ENCODE results near the gene FMN2. TPM values are rescaled to one million over a fixed set of nuclear protein-coding genes. Genes with fewer than 3 reads are reported as not detected.

FMN2 gene
- total and polyA plus RNA-seq, 2 experiments from 2014 or later = 0.97 TPM; not detected in 1

DNA sequence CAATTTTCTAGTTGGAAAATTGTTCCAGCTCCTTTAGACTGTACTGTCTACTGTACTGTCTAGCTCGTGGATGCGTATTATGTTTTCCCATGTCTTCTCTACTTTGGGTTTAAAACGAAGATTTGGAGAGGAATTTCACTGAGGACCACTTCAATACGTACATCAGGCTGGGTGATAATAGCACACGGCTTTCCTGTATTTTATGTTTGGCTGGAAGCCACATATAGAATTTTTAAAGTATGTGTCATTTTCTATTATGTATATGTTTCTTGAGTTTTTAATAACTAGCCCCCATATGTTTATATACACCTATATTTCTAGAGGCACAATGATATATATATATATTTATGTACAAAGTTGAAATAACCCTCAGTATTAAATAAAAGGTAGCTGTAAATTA, 293.9 kb downstream of the FMN2 start:
- Histone ChIP-seq H3K27ac (no peak overlapping the region), H3K36me3 (replicated peaks; ENCODE audit: insufficient read depth, low read depth) (no peaks in the 10 kb centered on the region), H2AFZ (no peak overlapping the region), H3K9me3 (ENCODE audit: low read depth) (no peaks in the 10 kb centered on the region), H3K4me3 (no peak overlapping the region), H3K27me3 (no peaks in the 10 kb centered on the region), H3K9me2 (replicated peaks; ENCODE audit: insufficient read depth) (no peaks in the 10 kb centered on the region), H3K4me2 (no peak overlapping the region), H4K20me1 (ENCODE audit: insufficient read depth, poor library complexity, severe bottlenecking) (no peaks in the 10 kb centered on the region), H3K4me1 (ENCODE audit: insufficient read depth) (peaks cover 5% of the 10 kb centered on the region), H3K79me2 (no peaks in the 10 kb centered on the region)
- TF ChIP-seq, protein P1, sequence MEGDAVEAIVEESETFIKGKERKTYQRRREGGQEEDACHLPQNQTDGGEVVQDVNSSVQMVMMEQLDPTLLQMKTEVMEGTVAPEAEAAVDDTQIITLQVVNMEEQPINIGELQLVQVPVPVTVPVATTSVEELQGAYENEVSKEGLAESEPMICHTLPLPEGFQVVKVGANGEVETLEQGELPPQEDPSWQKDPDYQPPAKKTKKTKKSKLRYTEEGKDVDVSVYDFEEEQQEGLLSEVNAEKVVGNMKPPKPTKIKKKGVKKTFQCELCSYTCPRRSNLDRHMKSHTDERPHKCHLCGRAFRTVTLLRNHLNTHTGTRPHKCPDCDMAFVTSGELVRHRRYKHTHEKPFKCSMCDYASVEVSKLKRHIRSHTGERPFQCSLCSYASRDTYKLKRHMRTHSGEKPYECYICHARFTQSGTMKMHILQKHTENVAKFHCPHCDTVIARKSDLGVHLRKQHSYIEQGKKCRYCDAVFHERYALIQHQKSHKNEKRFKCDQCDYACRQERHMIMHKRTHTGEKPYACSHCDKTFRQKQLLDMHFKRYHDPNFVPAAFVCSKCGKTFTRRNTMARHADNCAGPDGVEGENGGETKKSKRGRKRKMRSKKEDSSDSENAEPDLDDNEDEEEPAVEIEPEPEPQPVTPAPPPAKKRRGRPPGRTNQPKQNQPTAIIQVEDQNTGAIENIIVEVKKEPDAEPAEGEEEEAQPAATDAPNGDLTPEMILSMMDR (IDR thresholded peaks at IDR 0.05; ENCODE audit: poor library complexity) = no peak
- TF ChIP-seq EZH2phosphoT487 (IDR thresholded peaks at IDR 0.05; ENCODE audit: low read depth, severe bottlenecking, unreplicated experiment) (no peak), EZH2 (IDR thresholded peaks at IDR 0.05; ENCODE audit: borderline replicate concordance) (no peak)
- DNase-seq (ENCODE audit: low spot score) = no peak
- WGBS (ENCODE audit: low lambda C conversion rate, missing lambda C conversion rate) = 71% methylated on average over 5 of the region's 5 CpGs

- no peaks in the 10 kb centered on the region for H3K27me3 ChIP-seq
- H3K9me2 ChIP-seq (replicated peaks; ENCODE audit: insufficient read depth) = no peaks in the 10 kb centered on the region
- H3K4me1 ChIP-seq (ENCODE audit: insufficient read depth) = peaks cover 5% of the 10 kb centered on the region
- H2AFZ ChIP-seq = no peak overlapping the region
- no peaks in the 10 kb centered on the region for H3K79me2 ChIP-seq
- WGBS (ENCODE audit: low lambda C conversion rate, missing lambda C conversion rate) = 62% methylated on average over 7 of the region's 7 CpGs
- no peak for TF ChIP-seq EZH2phosphoT487 (IDR thresholded peaks at IDR 0.05; ENCODE audit: low read depth, severe bottlenecking, unreplicated experiment)
- TF ChIP-seq, protein P1 (IDR thresholded peaks at IDR 0.05; ENCODE audit: poor library complexity) = no peak
- TF ChIP-seq EZH2 (IDR thresholded peaks at IDR 0.05; ENCODE audit: borderline replicate concordance) = no peak
- no peaks in the 10 kb centered on the region for H4K20me1 ChIP-seq (ENCODE audit: insufficient read depth, poor library complexity, severe bottlenecking)
- H3K9me3 ChIP-seq (ENCODE audit: low read depth) = no peaks in the 10 kb centered on the region
- H3K27ac ChIP-seq = peak overlapping the region; percentile 22
- H3K4me2 ChIP-seq = no peak overlapping the region
- H3K4me3 ChIP-seq = no peak overlapping the region
- H3K36me3 ChIP-seq (replicated peaks; ENCODE audit: insufficient read depth, low read depth) = no peaks in the 10 kb centered on the region
- DNase-seq (ENCODE audit: low spot score) = peak; percentile 24
Measured at GRCh38 chr1:240385985-240386978, 294.6 kb downstream of the FMN2 start.

DNA sequence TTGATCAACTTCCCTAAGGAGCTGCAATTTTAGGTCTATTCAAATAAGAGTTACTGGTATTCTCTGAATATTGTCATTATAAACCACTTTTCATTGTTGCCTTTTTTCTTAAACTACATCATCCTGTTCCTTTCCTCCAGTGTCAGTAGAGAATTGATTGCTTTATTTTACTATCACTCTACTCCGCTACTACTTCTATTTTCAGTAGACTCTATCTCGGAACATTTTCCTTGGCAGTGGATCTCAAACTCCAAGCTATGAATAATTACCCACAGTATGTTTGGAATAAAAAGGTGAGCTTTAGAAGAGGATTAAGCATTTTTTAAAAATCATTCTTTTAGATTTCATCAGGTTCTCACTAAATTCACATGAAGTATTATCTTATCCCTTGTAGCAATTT, 295.4 kb downstream of the FMN2 start:
- H3K4me3 ChIP-seq = no peak overlapping the region
- peaks cover 5% of the 10 kb centered on the region for H3K4me1 ChIP-seq (ENCODE audit: insufficient read depth)
- no peaks in the 10 kb centered on the region for H3K9me2 ChIP-seq (replicated peaks; ENCODE audit: insufficient read depth)
- 91% methylated on average over 2 of the region's 2 CpGs for WGBS (ENCODE audit: low lambda C conversion rate, missing lambda C conversion rate)
- DNase-seq (ENCODE audit: low spot score) = no peak
- H3K36me3 ChIP-seq (replicated peaks; ENCODE audit: insufficient read depth, low read depth) = no peaks in the 10 kb centered on the region
- no peak overlapping the region for H2AFZ ChIP-seq
- no peak for TF ChIP-seq EZH2phosphoT487 (IDR thresholded peaks at IDR 0.05; ENCODE audit: low read depth, severe bottlenecking, unreplicated experiment)
- H3K27me3 ChIP-seq = no peaks in the 10 kb centered on the region
- H3K9me3 ChIP-seq (ENCODE audit: low read depth) = no peaks in the 10 kb centered on the region
- no peak overlapping the region for H3K27ac ChIP-seq
- no peaks in the 10 kb centered on the region for H3K79me2 ChIP-seq
- no peaks in the 10 kb centered on the region for H4K20me1 ChIP-seq (ENCODE audit: insufficient read depth, poor library complexity, severe bottlenecking)
- H3K4me2 ChIP-seq = no peak overlapping the region

- H3K27ac ChIP-seq = no peak overlapping the region
- no peaks in the 10 kb centered on the region for H4K20me1 ChIP-seq (ENCODE audit: insufficient read depth, poor library complexity, severe bottlenecking)
- no peak overlapping the region for H3K4me2 ChIP-seq
- no peak for TF ChIP-seq EZH2phosphoT487 (IDR thresholded peaks at IDR 0.05; ENCODE audit: low read depth, severe bottlenecking, unreplicated experiment)
- no peak for TF ChIP-seq EZH2 (IDR thresholded peaks at IDR 0.05; ENCODE audit: borderline replicate concordance)
- TF ChIP-seq, protein P1 (IDR thresholded peaks at IDR 0.05; ENCODE audit: poor library complexity) = no peak
- H3K4me1 ChIP-seq (ENCODE audit: insufficient read depth) = no peaks in the 10 kb centered on the region
- 84% methylated on average over 2 of the region's 2 CpGs for whole genome bisulfite sequencing (ENCODE audit: low lambda C conversion rate, missing lambda C conversion rate)
- H3K79me2 ChIP-seq = no peaks in the 10 kb centered on the region
- DNase-seq (ENCODE audit: low spot score) = no peak
- no peaks in the 10 kb centered on the region for H3K36me3 ChIP-seq (replicated peaks; ENCODE audit: insufficient read depth, low read depth)
- H3K9me3 ChIP-seq (ENCODE audit: low read depth) = no peaks in the 10 kb centered on the region
- H2AFZ ChIP-seq = no peak overlapping the region
- H3K9me2 ChIP-seq (replicated peaks; ENCODE audit: insufficient read depth) = no peaks in the 10 kb centered on the region
- no peak overlapping the region for H3K4me3 ChIP-seq
- H3K27me3 ChIP-seq = no peaks in the 10 kb centered on the region
Measured at GRCh38 chr1:240391660-240392260, 300.1 kb downstream of the FMN2 start.
